Fibroblast of lung (primary cell): ENCODE measurements around the gene S1PR5.

ENCODE experiments used
- CTCF ChIP-seq, 2 donors: IDR thresholded peaks in 1 of 2; conservative IDR thresholded peaks in 1 of 2; 1 replicate in 1 of 2; 2 replicates in 1 of 2; pipeline ENCODE4 v1.5.1; 2011 to 2012; ENCODE audit warnings: low read length in 2 of 2, control low read depth in 1 of 2, inconsistent platforms in 1 of 2, low read depth in 1 of 2, mild to moderate bottlenecking in 1 of 2
- EZH2 ChIP-seq: IDR thresholded peaks from 2 replicates; pipeline ENCODE4 v1.5.1; 2012; ENCODE audit warnings: low read length, control low read depth, mild to moderate bottlenecking; ENCODE audit errors: missing control alignments

- TF ChIP-seq CTCF (conservative IDR thresholded peaks at IDR 0.05 in 1 of 2, IDR thresholded peaks at IDR 0.05 in 1 of 2; ENCODE audit: low read depth in 1 of 2, low read length in 2 of 2) = no peak
- TF ChIP-seq EZH2 = no peak
Observed at GRCh38 chr19:10499550-10500246, 17.5 kb downstream of the S1PR5 start.
